HepG2 (cell line): ENCODE measurements around the gene GPT2. TPM values are rescaled to one million over a fixed set of nuclear protein-coding genes. Genes with fewer than 3 reads are reported as not detected.
A peak's percentile ranks its signal among the peaks of the same experiment; 100 is the strongest.

Experiments
- ATM ChIP-seq: fragments of 450-650 bp; IDR thresholded peaks from 2 replicates; pipeline ENCODE4 v1.7.1; 2017; ENCODE audit warnings: mild to moderate bottlenecking, borderline replicate concordance
- CSRNP2 ChIP-seq: sonication (generic); formaldehyde crosslinking; conservative IDR thresholded peaks from 2 replicates; pipeline ENCODE4 v1.8.0; 2022; ENCODE audit warnings: low read depth, missing genetic modification reagents
- DMAP1 ChIP-seq: IDR thresholded peaks from 2 replicates; pipeline ENCODE4 v1.6.1; 2016
- E2F2 ChIP-seq: sonication (generic); formaldehyde crosslinking; IDR thresholded peaks from 2 replicates; pipeline ENCODE4 v1.4.0; 2020; ENCODE audit warnings: missing genetic modification reagents, borderline replicate concordance
- ERF ChIP-seq: IDR thresholded peaks from 2 replicates; pipeline ENCODE4 v1.6.1; 2018; ENCODE audit warnings: missing biosample characterization, missing genetic modification reagents
- FOXK1 ChIP-seq: sonication (generic); formaldehyde crosslinking; IDR thresholded peaks from 2 replicates; pipeline ENCODE4 v1.4.0; 2020; ENCODE audit warnings: low read depth, missing genetic modification reagents, borderline replicate concordance
- FOXK2 ChIP-seq: fragments of 450-650 bp; IDR thresholded peaks from 2 replicates; pipeline ENCODE4 v1.6.1; 2016
- HIVEP1 ChIP-seq: sonication (generic); formaldehyde crosslinking; IDR thresholded peaks from 2 replicates; pipeline ENCODE4 v1.4.0; 2020; ENCODE audit warnings: mild to moderate bottlenecking, missing genetic modification reagents
- HNRNPK ChIP-seq: fragments of 200-400 bp; formaldehyde crosslinking; IDR thresholded peaks from 2 replicates; pipeline ENCODE4 v1.6.1; 2018; ENCODE audit warnings: low read length, low read depth, moderate library complexity, mild to moderate bottlenecking; ENCODE audit not compliant: poor library complexity, severe bottlenecking
- MAZ ChIP-seq, 2 experiments: sonication (generic) in 1 of 2; formaldehyde crosslinking in 1 of 2; IDR thresholded peaks; 2 replicates each; pipeline versions ENCODE4 v1.5.0 to v1.6.1; 2012 to 2020; ENCODE audit warnings: low read depth in 2 of 2, mild to moderate bottlenecking in 2 of 2, borderline replicate concordance in 1 of 2, improper control_type of control experiment in 1 of 2, low read length in 1 of 2, missing genetic modification reagents in 1 of 2, moderate library complexity in 1 of 2
- MTA3 ChIP-seq: sonication (generic); formaldehyde crosslinking; IDR thresholded peaks from 2 replicates; pipeline ENCODE4 v1.4.0; 2020; ENCODE audit warnings: missing genetic modification reagents
- MTERF4 ChIP-seq: sonication (generic); formaldehyde crosslinking; IDR thresholded peaks from 2 replicates; pipeline ENCODE4 v1.8.0; 2023; ENCODE audit warnings: mild to moderate bottlenecking, missing genetic modification reagents
- NFKB2 ChIP-seq: sonication (generic); formaldehyde crosslinking; IDR thresholded peaks from 2 replicates; pipeline ENCODE4 v1.4.0; 2020; ENCODE audit warnings: missing genetic modification reagents, borderline replicate concordance
- NR2C2 ChIP-seq: sonication (generic); formaldehyde crosslinking; IDR thresholded peaks from 2 replicates; pipeline ENCODE4 v1.4.0; 2020; ENCODE audit warnings: missing genetic modification reagents, mild to moderate bottlenecking, moderate library complexity, borderline replicate concordance
- RAD21 ChIP-seq: fragments of 450-650 bp; formaldehyde crosslinking; IDR thresholded peaks from 2 replicates; pipeline ENCODE4 v1.5.0; 2020; ENCODE audit warnings: mild to moderate bottlenecking
- RFX3 ChIP-seq: IDR thresholded peaks from 2 replicates; pipeline ENCODE4 v1.6.1; 2016; ENCODE audit warnings: missing biosample characterization, missing genetic modification reagents
- RFXAP ChIP-seq: sonication (generic); formaldehyde crosslinking; IDR thresholded peaks from 2 replicates; pipeline ENCODE4 v1.4.0; 2020; ENCODE audit warnings: missing genetic modification reagents, borderline replicate concordance
- SALL2 ChIP-seq: sonication (generic); formaldehyde crosslinking; IDR thresholded peaks from 2 replicates; pipeline ENCODE4 v1.8.1; 2023; ENCODE audit warnings: mild to moderate bottlenecking, missing genetic modification reagents, inconsistent platforms
- SIX1 ChIP-seq: sonication (generic); formaldehyde crosslinking; IDR thresholded peaks from 2 replicates; pipeline ENCODE4 v1.4.0; 2020; ENCODE audit warnings: missing genetic modification reagents, borderline replicate concordance
- SIX4 ChIP-seq: sonication (generic); formaldehyde crosslinking; IDR thresholded peaks from 2 replicates; pipeline ENCODE4 v1.4.0; 2020; ENCODE audit warnings: missing genetic modification reagents
- SRF ChIP-seq: IDR thresholded peaks from 2 replicates; pipeline ENCODE4 v1.6.1; 2011; ENCODE audit warnings: mild to moderate bottlenecking, low read depth, low read length, moderate library complexity
- SYNCRIP ChIP-seq: fragments of 200-400 bp; formaldehyde crosslinking; IDR thresholded peaks from 2 replicates; pipeline ENCODE4 v1.6.1; 2018; ENCODE audit warnings: mild to moderate bottlenecking, low read depth, low read length; ENCODE audit not compliant: insufficient read depth
- TBP ChIP-seq: sonication (generic); formaldehyde crosslinking; IDR thresholded peaks from 2 replicates; pipeline ENCODE4 v1.5.0; 2020; ENCODE audit warnings: missing genetic modification reagents
- ZNF343 ChIP-seq: sonication (generic); formaldehyde crosslinking; IDR thresholded peaks from 2 replicates; pipeline ENCODE4 v1.4.0; 2020; ENCODE audit warnings: mild to moderate bottlenecking, missing genetic modification reagents
- ZNF430 ChIP-seq: sonication (generic); formaldehyde crosslinking; IDR thresholded peaks from 2 replicates; pipeline ENCODE4 v1.9.0; 2021; ENCODE audit warnings: mild to moderate bottlenecking, missing genetic modification reagents
- ZNF44 ChIP-seq: sonication (generic); formaldehyde crosslinking; IDR thresholded peaks from 2 replicates; pipeline ENCODE4 v1.5.1; 2020; ENCODE audit warnings: mild to moderate bottlenecking, missing genetic modification reagents
- ZNF761 ChIP-seq: sonication (generic); formaldehyde crosslinking; conservative IDR thresholded peaks from 2 replicates; pipeline ENCODE4 v1.4.0; 2020; ENCODE audit warnings: mild to moderate bottlenecking, missing genetic modification reagents
- ZNF792 ChIP-seq: IDR thresholded peaks from 2 replicates; pipeline ENCODE4 v1.6.1; 2016
- polyA plus RNA-seq, 8 experiments: library from polyadenylated mRNA; depleted of rRNA in 3 of 8; stranded (reverse) in 7 of 8; unstranded in 1 of 8; fragments of >200 nt; fragmentation: Illumina TruSeq in 4 of 8; extraction: Trizol in 4 of 8; gene quantifications; 2 replicates each; pipeline versions ENCODE4 v1.2.1 to v1.2.3, GENCODE V29; 2011 to 2016; ENCODE audit warnings: low read depth in 4 of 8, missing spikeins in 1 of 8, mixed read lengths in 1 of 8; ENCODE audit not compliant: insufficient read depth in 1 of 8
- total RNA-seq, 5 experiments: library from RNA; depleted of rRNA; stranded (reverse); fragments of >200 nt; fragmentation: Illumina TruSeq; extraction: Trizol; gene quantifications; 2 replicates each; pipeline ENCODE4 v1.2.3, GENCODE V29; 2016; ENCODE audit warnings: low read depth in 1 of 5

Gene GPT2
- total and polyA plus RNA-seq, 2 of the 13 experiments (the other 11 are each of a cell fraction or from before 2014, with no cell fraction given), result 138 to 267 TPM

GRCh38 chr16:46883690-46884512 is at the start of gene GPT2 (continued):
- no peak for TF ChIP-seq CSRNP2 (CRISPR knock-in tag)
- TF ChIP-seq HNRNPK, result peak; percentile 8
- TF ChIP-seq SIX1, result no peak; the same call in 1 of the 2 replicates
- TF ChIP-seq DMAP1 (CRISPR knock-in tag), result peak; percentile 99
- TF ChIP-seq MTERF4 (CRISPR knock-in tag), result peak; percentile 97
- peak; percentile 84 for TF ChIP-seq FOXK1 (CRISPR knock-in tag)
- TF ChIP-seq SALL2, result peak; percentile 83
- TF ChIP-seq NR2C2 (CRISPR knock-in tag), result peak; percentile 82
- TF ChIP-seq ZNF761, result peak; percentile 94
- TF ChIP-seq ZNF343 (CRISPR knock-in tag), result peak; percentile 83
- TF ChIP-seq MTA3 (CRISPR knock-in tag), result no peak
- peak; percentile 97 for TF ChIP-seq MAZ (IDR thresholded peaks at IDR 0.05; ENCODE audit: borderline replicate concordance, low read depth, low read length)
- peak; percentile 99 for TF ChIP-seq MAZ (CRISPR knock-in tag; IDR thresholded peaks at IDR 0.05; ENCODE audit: low read depth)
- peak; percentile 36; the same call in 1 of the 2 replicates for TF ChIP-seq FOXK2
- peak; percentile 67 for TF ChIP-seq RFXAP (CRISPR knock-in tag)
- peak; percentile 97; the same call in 1 of the 2 replicates for TF ChIP-seq ZNF430 (CRISPR knock-in tag)
- peak; percentile 82 for TF ChIP-seq E2F2
- peak; percentile 84; the same call in 1 of the 2 replicates for TF ChIP-seq TBP (CRISPR knock-in tag)
- TF ChIP-seq SIX4, result peak; percentile 65
- peak; percentile 95 for TF ChIP-seq ERF (CRISPR knock-in tag)
- 0 out of 2 replicates have a peak, but pooled peaks have one; percentile 68 for TF ChIP-seq ZNF44
- peak; percentile 75; the same call in 1 of the 2 replicates for TF ChIP-seq NFKB2 (CRISPR knock-in tag)
- 0 out of 2 replicates have a peak, but pooled peaks have one; percentile 83 for TF ChIP-seq ZNF792 (CRISPR knock-in tag)
- TF ChIP-seq ATM, result no peak
- TF ChIP-seq RAD21 (CRISPR knock-in tag), result peak; percentile 44
- TF ChIP-seq HIVEP1 (CRISPR knock-in tag), result no peak; the same call in 1 of the 2 replicates
- 0 out of 2 replicates have a peak, but pooled peaks have one; percentile 23 for TF ChIP-seq RFX3 (CRISPR knock-in tag)
- TF ChIP-seq SRF, result no peak
- TF ChIP-seq SYNCRIP, result no peak
